Pancreas (tissue), 10 donors: Measurements from ENCODE around the gene KL. TPM values are rescaled to one million over a fixed set of nuclear protein-coding genes. Genes with fewer than 3 reads are reported as not detected.

Source experiments
- ATAC-seq, 4 donors: fragments of 200-7000 bp; cut with Tn5 transposase; one replicate each; pipeline versions ENCODE4 v1.8.0 to v1.9.1; 2020; ENCODE audit warnings: mild to moderate bottlenecking in 4 of 4, moderate library complexity in 4 of 4
- DNase-seq, 6 donors: peaks; one replicate each; pipeline ENCODE4 v3.0.0-alpha.2; 2020
- FAIRE-seq: peaks from 2 replicates; lab custom pipeline; 2012; peaks lifted over from hg19 to GRCh38; lab: Jason Lieb, UNC
- H3K27ac ChIP-seq, 4 donors: fragments of 200-600 bp; sonication (generic); 1 replicate in 3 of 4; 2 replicates in 1 of 4; pipeline versions ENCODE4 v1.5.0 to v1.8.0; 2020
- H3K27me3 ChIP-seq, 4 donors: fragments of 200-600 bp; one replicate each; pipeline ENCODE4 v1.8.0; 2021
- H3K36me3 ChIP-seq, 3 donors: fragments of 200-600 bp; sonication (generic) in 1 of 3; one replicate each; pipeline versions ENCODE4 v1.5.0 to v1.8.0; 2020 to 2021
- H3K4me1 ChIP-seq, 3 donors: fragments of 200-600 bp; one replicate each; pipeline ENCODE4 v1.8.0; 2021
- H3K4me3 ChIP-seq, 4 donors: fragments of 200-600 bp; sonication (generic) in 2 of 4; one replicate each; pipeline versions ENCODE4 v1.5.0 to v1.8.0; 2020 to 2021
- H3K9me3 ChIP-seq, 4 donors: fragments of 200-600 bp; one replicate each; pipeline ENCODE4 v1.8.0; 2021
- CTCF ChIP-seq, 4 donors: fragments of 200-600 bp; sonication (generic) in 3 of 4; IDR thresholded peaks; one replicate each; pipeline versions ENCODE4 v1.5.0 to v1.8.0; 2021; ENCODE audit warnings: antibody characterized with exemption in 4 of 4
- WGBS, 2 donors: extraction: QIAGEN DNeasy Blood & Tissue Kit; methylation state at CpG; one replicate each; pipeline ENCODE4 v1.1.7; 2013; 5-methylcytosine and 5-hydroxymethylcytosine counted together
- intact Hi-C, 3 donors: fragments of 100-400 bp; cut with DNase I; formaldehyde crosslinking; loops; one replicate each; pipeline versions ENCODE4 v1.11.1 to v1.14.2; 2022
- polyA plus RNA-seq, 2 donors: library from polyadenylated mRNA; stranded (reverse); fragments of 200-250 nt; gene quantifications; one replicate each; pipeline ENCODE4 v1.2.3, GENCODE V29; 2013
- total RNA-seq, 6 donors: library from RNA; stranded (reverse); fragmentation: NEBNext Ultra II Directional in 4 of 6; extraction: Animal tissue kit (Norgen Biotek cat#: 25700) in 4 of 6; gene quantifications; one replicate each; pipeline versions ENCODE4 v1.2.1 to v1.2.4, GENCODE V29; 2021 to 2023
- donor health status: healthy with polysubstance abuse.
- donor health status: DM: no; HTN: no; CAD: no; lungs with moderate emphysema.
- donor health status: DM: no; HTN: no; CAD: no.
- donor health status: control.
- donor health status: control.
- donor health status: Bipolar disorder and iron deficiency.
- donor health status: DM: yes; HTN: yes; CAD: no.
- donor health status: DM: no; HTN: no; CAD: no.
- donor health status: DM: no; HTN: no; CAD: no.
- donor health status: DM: yes; HTN: yes; CAD: no.

KL gene
- total and polyA plus RNA-seq, 8 donors = 0.23 to 2.9 (median 0.86) TPM

- H3K27ac ChIP-seq = no peak overlapping the region
- no peaks in the 10 kb centered on the region for H3K27me3 ChIP-seq
- peaks cover 0 to 84% (median 24%) of the 10 kb centered on the region in 3 donors for H3K36me3 ChIP-seq
- WGBS, 2 donors = 95 to 96% methylated on average over 5 of the region's 5 CpGs
- TF ChIP-seq CTCF (IDR thresholded peaks at IDR 0.05) = no peak
- no peak for ATAC-seq
- H3K4me3 ChIP-seq = no peak overlapping the region
- H3K9me3 ChIP-seq = no peaks in the 10 kb centered on the region
- DNase-seq = no peak
- H3K4me1 ChIP-seq = no peaks in the 10 kb centered on the region
- intact Hi-C loops = no loop called here
- FAIRE-seq = no peak
Observed at GRCh38 chr13:33108620-33109019, 92.4 kb downstream of the KL start.

- H3K4me1 ChIP-seq = no peaks in the 10 kb centered on the region
- no peak overlapping the region for H3K27ac ChIP-seq
- FAIRE-seq (no peak), ATAC-seq (peak in 1 of 4 donors; percentile 22), DNase-seq (no peak)
- no peak overlapping the region for H3K4me3 ChIP-seq
- no peaks in the 10 kb centered on the region for H3K27me3 ChIP-seq
- no peak for TF ChIP-seq CTCF (IDR thresholded peaks at IDR 0.05)
- intact Hi-C loops = no loop called here
- H3K9me3 ChIP-seq = no peaks in the 10 kb centered on the region
- peaks cover 0 to 91% (median 24%) of the 10 kb centered on the region in 3 donors for H3K36me3 ChIP-seq
- 82 to 85% methylated on average over 2 of the region's 2 CpGs for WGBS, 2 donors
Observed at GRCh38 chr13:33109271-33109697, 93.1 kb downstream of the KL start.

- intact Hi-C loops = no loop called here
- TF ChIP-seq CTCF (IDR thresholded peaks at IDR 0.05) = no peak
- FAIRE-seq (no peak), ATAC-seq (peak in 1 of 4 donors; percentile 26), DNase-seq (no peak)
- Histone ChIP-seq H3K4me1 (no peaks in the 10 kb centered on the region), H3K36me3 (peaks cover 0 to 88% (median 24%) of the 10 kb centered on the region in 3 donors), H3K27me3 (no peaks in the 10 kb centered on the region), H3K27ac (no peak overlapping the region), H3K4me3 (no peak overlapping the region), H3K9me3 (no peaks in the 10 kb centered on the region)
- WGBS, 2 donors = 84 to 91% methylated on average over 10 of the region's 10 CpGs
Observed at GRCh38 chr13:33109801-33110200, 93.6 kb downstream of the KL start.

GRCh38 chr13:33110386-33110712 is 94.1 kb downstream of the KL start:
- 84 to 90% methylated on average over 5 of the region's 5 CpGs for WGBS, 2 donors
- DNase-seq (no peak), ATAC-seq (no peak), FAIRE-seq (no peak)
- H3K4me1 ChIP-seq = no peaks in the 10 kb centered on the region
- intact Hi-C loops = no loop called here
- no peak overlapping the region for H3K4me3 ChIP-seq
- H3K27me3 ChIP-seq = no peaks in the 10 kb centered on the region
- peaks cover 0 to 82% (median 24%) of the 10 kb centered on the region in 3 donors for H3K36me3 ChIP-seq
- no peak for TF ChIP-seq CTCF (IDR thresholded peaks at IDR 0.05)
- no peaks in the 10 kb centered on the region for H3K9me3 ChIP-seq
- no peak overlapping the region for H3K27ac ChIP-seq

GRCh38 chr13:33110713-33111413 is 94.6 kb downstream of the KL start:
- intact Hi-C loops = no loop called here
- Histone ChIP-seq H3K27ac (no peak overlapping the region), H3K36me3 (peaks cover 0 to 77% (median 24%) of the 10 kb centered on the region in 3 donors)

More at GRCh38 chr13:33110713-33111413, 94.6 kb downstream of the KL start:
- FAIRE-seq (no peak), ATAC-seq (peak in 3 of 4 donors; percentile 9 to 58 (median 38)), DNase-seq (no peak)
- Histone ChIP-seq H3K27me3 (no peaks in the 10 kb centered on the region), H3K4me1 (no peaks in the 10 kb centered on the region), H3K4me3 (no peak overlapping the region), H3K9me3 (no peaks in the 10 kb centered on the region)
- TF ChIP-seq CTCF (IDR thresholded peaks at IDR 0.05) = no peak
- WGBS, 2 donors = 76 to 83% methylated on average over 14 of the region's 14 CpGs
